Adrenal gland (tissue), 5 donors: ENCODE measurements around the gene CCDC187.

Experiments used
- CTCF ChIP-seq, 6 experiments: fragments of 450-650 bp in 4 of 6; fragments of 200-600 bp in 2 of 6; sonication (generic) in 1 of 6; IDR thresholded peaks; 1 replicate in 5 of 6; 2 replicates in 1 of 6; pipeline versions ENCODE4 v1.5.1 to v1.8.0; 2016 to 2021; ENCODE audit warnings: antibody characterized with exemption in 6 of 6, mild to moderate bottlenecking in 2 of 6, moderate library complexity in 1 of 6
- POLR2A ChIP-seq, 2 donors: fragments of 450-650 bp; IDR thresholded peaks; one replicate each; pipeline ENCODE4 v1.6.1; 2017; ENCODE audit warnings: antibody characterized with exemption in 2 of 2, mild to moderate bottlenecking in 2 of 2, moderate library complexity in 1 of 2
- donor health status: DM: no; HTN: no; CAD: no.

GRCh38 chr9:136213733-136214132 lies 90.2 kb downstream of the CCDC187 start:
- TF ChIP-seq POLR2A (IDR thresholded peaks at IDR 0.05) (no peak), CTCF (IDR thresholded peaks at IDR 0.05) (no peak)
